ENCODE measurements around the gene CD6.
"Not testable (repeated sequence)": the region's sequence is repeated elsewhere in the genome, so short reads cannot be mapped to it uniquely, and the experiment has no call there.

CD6 gene

GRCh38 chr11:60952742-60953170, 18.7 kb upstream of the CD6 start:
- no peak for DNase-seq (ENCODE audit: low spot score)
- FAIRE-seq: no peak

GRCh38 chr11:60953781-60954180, 17.7 kb upstream of the CD6 start:
- DNase-seq (ENCODE audit: low spot score) (no peak), FAIRE-seq (no peak)

- FAIRE-seq: no peak
- DNase-seq (ENCODE audit: low spot score): no peak
Observed at GRCh38 chr11:60954421-60954820, 17.1 kb upstream of the CD6 start.

- no peak for DNase-seq (ENCODE audit: low spot score)
- no peak for FAIRE-seq
Observed at GRCh38 chr11:60955571-60955970, 15.9 kb upstream of the CD6 start.

- no peak for FAIRE-seq
- DNase-seq (ENCODE audit: low spot score): no peak
Observed at GRCh38 chr11:60957188-60957587, 14.3 kb upstream of the CD6 start.

- FAIRE-seq: no peak
- DNase-seq (ENCODE audit: low spot score): no peak
Observed at GRCh38 chr11:60959431-60959830, 12.0 kb upstream of the CD6 start.

- FAIRE-seq (no peak), DNase-seq (ENCODE audit: low spot score) (no peak)
Observed at GRCh38 chr11:60960405-60960804, 11.1 kb upstream of the CD6 start.

GRCh38 chr11:60964801-60965200, 6.7 kb upstream of the CD6 start:
- DNase-seq (ENCODE audit: low spot score) (no peak), FAIRE-seq (no peak)

- FAIRE-seq: no peak
- no peak for DNase-seq (ENCODE audit: low spot score)
Observed at GRCh38 chr11:60966890-60967289, 4.6 kb upstream of the CD6 start.

- FAIRE-seq: no peak
- DNase-seq (ENCODE audit: low spot score): no peak
Observed at GRCh38 chr11:60968223-60968622, 3.3 kb upstream of the CD6 start.

GRCh38 chr11:60970369-60970774, 1.1 kb upstream of the CD6 start:
- DNase-seq (ENCODE audit: low spot score) (no peak), FAIRE-seq (no peak)

GRCh38 chr11:60970890-60971289, 590 bp upstream of the CD6 start:
- FAIRE-seq (no peak), DNase-seq (ENCODE audit: low spot score) (no peak)

GRCh38 chr11:60972182-60973030, 926 bp downstream of the CD6 start:
- DNase-seq (ENCODE audit: low spot score) (no peak), FAIRE-seq (no peak)

GRCh38 chr11:60973699-60974098, 2.2 kb downstream of the CD6 start:
- DNase-seq (ENCODE audit: low spot score) (no peak), FAIRE-seq (no peak)

GRCh38 chr11:60974316-60974715, 2.8 kb downstream of the CD6 start:
- not testable (repeated sequence) for FAIRE-seq; DNase-seq (ENCODE audit: low spot score)

- DNase-seq (ENCODE audit: low spot score) (no peak), FAIRE-seq (no peak)
Observed at GRCh38 chr11:60974726-60975125, 3.2 kb downstream of the CD6 start.

- DNase-seq (ENCODE audit: low spot score): no peak
- no peak for FAIRE-seq
Observed at GRCh38 chr11:60977224-60977623, 5.7 kb downstream of the CD6 start.

GRCh38 chr11:60977836-60978235, 6.4 kb downstream of the CD6 start:
- FAIRE-seq: no peak
- no peak for DNase-seq (ENCODE audit: low spot score)

GRCh38 chr11:60978546-60979380, 7.3 kb downstream of the CD6 start:
- DNase-seq (ENCODE audit: low spot score) (peak; percentile 24), FAIRE-seq (no peak)

GRCh38 chr11:60981515-60981914, 10.0 kb downstream of the CD6 start:
- FAIRE-seq (no peak), DNase-seq (ENCODE audit: low spot score) (no peak)

- no peak for DNase-seq (ENCODE audit: low spot score)
- FAIRE-seq: no peak
Observed at GRCh38 chr11:60982184-60982583, 10.7 kb downstream of the CD6 start.

GRCh38 chr11:60984149-60984548, 12.7 kb downstream of the CD6 start:
- no peak for DNase-seq (ENCODE audit: low spot score)
- FAIRE-seq: no peak

- no peak for FAIRE-seq
- no peak for DNase-seq (ENCODE audit: low spot score)
Observed at GRCh38 chr11:60984636-60985035, 13.2 kb downstream of the CD6 start.
